Neural progenitor cell (in vitro differentiated cells): ENCODE data around the gene NBDY.

Source experiments
- CTCF ChIP-seq: fragments of 200-600 bp; sonication (generic); IDR thresholded peaks from 2 replicates; pipeline ENCODE4 v1.5.1; 2017; ENCODE audit warnings: antibody characterized with exemption, mild to moderate bottlenecking
- EZH2 ChIP-seq: fragments of 200-600 bp; sonication (generic); IDR thresholded peaks from 2 replicates; pipeline ENCODE4 v1.6.1; 2017; ENCODE audit warnings: antibody characterized with exemption, mild to moderate bottlenecking, moderate library complexity

GRCh38 chrX:56764153-56764974, 35.3 kb downstream of the NBDY start:
- TF ChIP-seq CTCF (peak; percentile 62), EZH2 (no peak)
